Brain microvascular endothelial cell (primary cell): ENCODE measurements around the gene ABCA7.

Experiments used
- DNase-seq: peaks from one replicate; pipeline ENCODE4 v3.0.0-alpha.2; 2020
- H3K27ac ChIP-seq: fragments of 250-450 bp; sonication (Bioruptor Pico); 2 replicates; pipeline ENCODE4 v1.5.1; 2020; ENCODE audit warnings: mild to moderate bottlenecking, moderate library complexity
- H3K27me3 ChIP-seq: fragments of 250-450 bp; sonication (Bioruptor Pico); replicated peaks from 2 replicates; pipeline ENCODE4 v1.5.1; 2020; ENCODE audit warnings: mild to moderate bottlenecking
- H3K36me3 ChIP-seq: fragments of 250-450 bp; sonication (Bioruptor Pico); replicated peaks from 2 replicates; pipeline ENCODE4 v1.5.1; 2020; ENCODE audit warnings: mild to moderate bottlenecking
- H3K4me3 ChIP-seq: 2 replicates; pipeline ENCODE4 v1.5.1; 2011; ENCODE audit warnings: low read depth, mild to moderate bottlenecking, control low read depth, low read length, moderate library complexity
- in situ Hi-C: cut with HindIII; loops from 2 replicates; pipeline ENCODE4 v1.10.0; 2017; ENCODE audit warnings: low sequenced_read_pairs, low pct_ligation_motif_present
- TF ChIP-seq, protein P1 (sequence below): IDR thresholded peaks from 2 replicates; pipeline ENCODE4 v1.5.1; 2011; ENCODE audit warnings: low read depth, mild to moderate bottlenecking, moderate library complexity, low read length, control low read depth, inconsistent platforms; ENCODE audit errors: missing control alignments

Gene ABCA7

GRCh38 chr19:1066748-1067340 lies 26.9 kb downstream of the ABCA7 start, which contains the start of gene ARHGAP45:
TSS of gene ARHGAP45 (plus strand) at chr19:1067167. CDS start at chr19:1067406, 239 bp downstream.
- Histone ChIP-seq H3K27me3 (peaks cover 7% of the 10 kb centered on the region), H3K4me3 (no peak within 1 kb of the TSS), H3K27ac (no peak within 1 kb of the TSS), H3K36me3 (no peaks in the 10 kb centered on the region)
- in situ Hi-C loops = no loop called here
- TF ChIP-seq, protein P1, sequence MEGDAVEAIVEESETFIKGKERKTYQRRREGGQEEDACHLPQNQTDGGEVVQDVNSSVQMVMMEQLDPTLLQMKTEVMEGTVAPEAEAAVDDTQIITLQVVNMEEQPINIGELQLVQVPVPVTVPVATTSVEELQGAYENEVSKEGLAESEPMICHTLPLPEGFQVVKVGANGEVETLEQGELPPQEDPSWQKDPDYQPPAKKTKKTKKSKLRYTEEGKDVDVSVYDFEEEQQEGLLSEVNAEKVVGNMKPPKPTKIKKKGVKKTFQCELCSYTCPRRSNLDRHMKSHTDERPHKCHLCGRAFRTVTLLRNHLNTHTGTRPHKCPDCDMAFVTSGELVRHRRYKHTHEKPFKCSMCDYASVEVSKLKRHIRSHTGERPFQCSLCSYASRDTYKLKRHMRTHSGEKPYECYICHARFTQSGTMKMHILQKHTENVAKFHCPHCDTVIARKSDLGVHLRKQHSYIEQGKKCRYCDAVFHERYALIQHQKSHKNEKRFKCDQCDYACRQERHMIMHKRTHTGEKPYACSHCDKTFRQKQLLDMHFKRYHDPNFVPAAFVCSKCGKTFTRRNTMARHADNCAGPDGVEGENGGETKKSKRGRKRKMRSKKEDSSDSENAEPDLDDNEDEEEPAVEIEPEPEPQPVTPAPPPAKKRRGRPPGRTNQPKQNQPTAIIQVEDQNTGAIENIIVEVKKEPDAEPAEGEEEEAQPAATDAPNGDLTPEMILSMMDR = no peak
- DNase-seq = no peak

- no peak for DNase-seq
- H3K4me3 ChIP-seq = no peak overlapping the region
- H3K36me3 ChIP-seq = no peaks in the 10 kb centered on the region
- H3K27ac ChIP-seq = no peak overlapping the region
- TF ChIP-seq, protein P1 = no peak
- H3K27me3 ChIP-seq = peaks cover 7% of the 10 kb centered on the region
- in situ Hi-C loops = no loop called here
These were observed 27.5 kb downstream of the ABCA7 start for GRCh38 chr19:1067341-1067957.

- H3K4me3 ChIP-seq = no peak overlapping the region
- TF ChIP-seq, protein P1 = no peak
- H3K36me3 ChIP-seq = no peaks in the 10 kb centered on the region
- DNase-seq = no peak
- in situ Hi-C loops = no loop called here
- H3K27ac ChIP-seq = no peak overlapping the region
- peaks cover 7% of the 10 kb centered on the region for H3K27me3 ChIP-seq
These were observed 28.4 kb downstream of the ABCA7 start for GRCh38 chr19:1068009-1069001.

- no peak overlapping the region for H3K27ac ChIP-seq
- TF ChIP-seq, protein P1 = no peak
- H3K36me3 ChIP-seq = no peaks in the 10 kb centered on the region
- H3K4me3 ChIP-seq = no peak overlapping the region
- in situ Hi-C loops = no loop called here
- no peak for DNase-seq
- peaks cover 7% of the 10 kb centered on the region for H3K27me3 ChIP-seq
These were observed 29.3 kb downstream of the ABCA7 start for GRCh38 chr19:1069009-1069779.

DNA sequence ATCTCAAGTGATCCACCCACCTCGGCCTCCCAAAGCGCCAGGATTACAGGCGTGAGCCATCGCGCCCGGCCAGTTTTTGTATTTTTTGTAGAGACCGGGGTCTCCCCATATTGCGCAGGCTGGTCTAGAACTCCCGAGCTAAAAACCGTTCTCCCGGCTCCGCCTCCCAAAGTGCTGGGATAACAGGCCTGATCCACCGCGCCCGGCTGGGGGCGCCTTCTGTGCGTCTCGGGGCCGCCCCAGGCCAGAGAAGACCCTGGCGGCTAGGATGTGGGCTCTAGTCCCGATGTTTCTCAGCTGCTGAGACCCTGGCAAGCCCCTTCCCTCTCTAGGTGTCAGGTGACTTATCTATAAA lies 30.6 kb downstream of the ABCA7 start:
- in situ Hi-C loops = no loop called here
- Histone ChIP-seq H3K4me3 (no peak overlapping the region), H3K27ac (no peak overlapping the region), H3K27me3 (peaks cover 7% of the 10 kb centered on the region), H3K36me3 (no peaks in the 10 kb centered on the region)
- no peak for DNase-seq
- TF ChIP-seq, protein P1 = peak; percentile 39
